Mesodermal cell (in vitro differentiated cells): ENCODE measurements around the gene CDHR5. TPM values are rescaled to one million over a fixed set of nuclear protein-coding genes. Genes with fewer than 3 reads are reported as not detected.

Experiments
- H3K27ac ChIP-seq: 2 replicates; pipeline ENCODE4 v1.7.0; 2013; ENCODE audit warnings: mild to moderate bottlenecking, low read depth, low read length, moderate library complexity; ENCODE audit not compliant: severe bottlenecking
- H3K36me3 ChIP-seq: 2 replicates; pipeline ENCODE4 v1.7.1; 2013; ENCODE audit warnings: mild to moderate bottlenecking, low read length, moderate library complexity; ENCODE audit not compliant: control insufficient read depth, insufficient read depth
- H3K4me1 ChIP-seq: one replicate; pipeline ENCODE4 v1.7.1; 2013; ENCODE audit warnings: mild to moderate bottlenecking, low read length; ENCODE audit not compliant: insufficient read depth, control insufficient read depth, poor library complexity, severe bottlenecking
- H3K4me3 ChIP-seq: 2 replicates; pipeline ENCODE4 v1.7.0; 2013; ENCODE audit warnings: low read length, control low read depth, mild to moderate bottlenecking; ENCODE audit not compliant: insufficient read depth, poor library complexity, severe bottlenecking; ENCODE audit errors: extremely low read depth
- H3K9me3 ChIP-seq: 2 replicates; pipeline ENCODE4 v1.7.1; 2013; ENCODE audit warnings: mild to moderate bottlenecking, low read length, moderate library complexity; ENCODE audit not compliant: control insufficient read depth
- WGBS, 2 experiments: methylation state at CpG; one replicate each; pipeline ENCODE4 v1.1.5; 2013; ENCODE audit warnings: missing lambda C conversion rate in 2 of 2; ENCODE audit not compliant: insufficient coverage in 2 of 2; 5-methylcytosine and 5-hydroxymethylcytosine counted together
- polyA plus RNA-seq, 2 experiments: library from polyadenylated mRNA; stranded (reverse); fragments of 50-300 nt; gene quantifications; one replicate each; pipeline ENCODE4 v1.2.3, GENCODE V29; 2013

CDHR5 gene, protein sequence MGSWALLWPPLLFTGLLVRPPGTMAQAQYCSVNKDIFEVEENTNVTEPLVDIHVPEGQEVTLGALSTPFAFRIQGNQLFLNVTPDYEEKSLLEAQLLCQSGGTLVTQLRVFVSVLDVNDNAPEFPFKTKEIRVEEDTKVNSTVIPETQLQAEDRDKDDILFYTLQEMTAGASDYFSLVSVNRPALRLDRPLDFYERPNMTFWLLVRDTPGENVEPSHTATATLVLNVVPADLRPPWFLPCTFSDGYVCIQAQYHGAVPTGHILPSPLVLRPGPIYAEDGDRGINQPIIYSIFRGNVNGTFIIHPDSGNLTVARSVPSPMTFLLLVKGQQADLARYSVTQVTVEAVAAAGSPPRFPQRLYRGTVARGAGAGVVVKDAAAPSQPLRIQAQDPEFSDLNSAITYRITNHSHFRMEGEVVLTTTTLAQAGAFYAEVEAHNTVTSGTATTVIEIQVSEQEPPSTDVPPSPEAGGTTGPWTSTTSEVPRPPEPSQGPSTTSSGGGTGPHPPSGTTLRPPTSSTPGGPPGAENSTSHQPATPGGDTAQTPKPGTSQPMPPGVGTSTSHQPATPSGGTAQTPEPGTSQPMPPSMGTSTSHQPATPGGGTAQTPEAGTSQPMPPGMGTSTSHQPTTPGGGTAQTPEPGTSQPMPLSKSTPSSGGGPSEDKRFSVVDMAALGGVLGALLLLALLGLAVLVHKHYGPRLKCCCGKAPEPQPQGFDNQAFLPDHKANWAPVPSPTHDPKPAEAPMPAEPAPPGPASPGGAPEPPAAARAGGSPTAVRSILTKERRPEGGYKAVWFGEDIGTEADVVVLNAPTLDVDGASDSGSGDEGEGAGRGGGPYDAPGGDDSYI
- polyA plus RNA-seq (2013, experiment 1 of 2), result not detected
- not detected for polyA plus RNA-seq (2013, experiment 2 of 2)

- Histone ChIP-seq H3K4me3 (no peak within 1 kb of the TSS), H3K36me3 (no peaks in the 10 kb centered on the region), H3K4me1 (peaks cover 10% of the 10 kb centered on the region), H3K27ac (no peak within 1 kb of the TSS), H3K9me3 (no peaks in the 10 kb centered on the region)
- WGBS, 2 experiments, result 85 to 96% methylated on average over 23 to 28 of the region's 33 CpGs
Observed at GRCh38 chr11:624705-625635, at the start of gene CDHR5. Gene CDHR5, minus strand, starts transcription at chr11:624955. Its CDS starts 53 bp downstream, at chr11:624902.

DNA sequence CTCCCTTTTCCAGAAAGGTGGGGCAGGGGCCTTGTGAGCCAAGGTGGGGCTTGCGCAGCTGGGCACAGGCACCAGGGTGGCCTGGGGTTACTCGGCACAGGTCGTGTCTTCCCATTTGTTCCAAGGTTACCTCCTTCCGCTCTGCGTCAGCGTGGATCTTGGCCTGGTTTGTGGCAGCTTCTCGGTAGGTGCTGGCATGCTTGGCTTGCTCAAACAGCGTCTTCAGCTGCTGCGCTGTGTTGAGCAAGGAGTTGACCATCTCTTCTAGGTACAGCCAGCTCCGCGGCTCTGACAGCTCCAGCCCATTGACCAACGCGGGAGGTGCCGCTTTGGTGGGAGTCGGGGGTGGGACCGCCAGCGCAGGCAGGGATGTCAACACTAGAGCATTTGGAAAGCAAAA lies 49.7 kb upstream of the CDHR5 start:
- H3K4me3 ChIP-seq, result no peak overlapping the region
- WGBS, 2 experiments, result 90 to 96% methylated on average over 16 to 17 of the region's 17 CpGs
- no peak overlapping the region for H3K27ac ChIP-seq
- H3K36me3 ChIP-seq, result peaks cover 78% of the 10 kb centered on the region
- no peaks in the 10 kb centered on the region for H3K4me1 ChIP-seq
- no peaks in the 10 kb centered on the region for H3K9me3 ChIP-seq

GRCh38 chr11:673866-674265 lies 49.1 kb upstream of the CDHR5 start:
- no peaks in the 10 kb centered on the region for H3K4me1 ChIP-seq
- H3K36me3 ChIP-seq, result peaks cover 76% of the 10 kb centered on the region
- no peak overlapping the region for H3K4me3 ChIP-seq
- WGBS, 2 experiments, result 85% methylated on average over 6 to 8 of the region's 8 CpGs
- H3K9me3 ChIP-seq, result no peaks in the 10 kb centered on the region
- no peak overlapping the region for H3K27ac ChIP-seq

- no peaks in the 10 kb centered on the region for H3K9me3 ChIP-seq
- 95 to 96% methylated on average over 9 to 10 of the region's 11 CpGs for WGBS, 2 experiments
- H3K4me1 ChIP-seq, result no peaks in the 10 kb centered on the region
- no peak overlapping the region for H3K4me3 ChIP-seq
- no peak overlapping the region for H3K27ac ChIP-seq
- peaks cover 69% of the 10 kb centered on the region for H3K36me3 ChIP-seq
Observed at GRCh38 chr11:665704-666281, 41.0 kb upstream of the CDHR5 start.

- H3K9me3 ChIP-seq, result no peaks in the 10 kb centered on the region
- 96 to 97% methylated on average over 7 to 8 of the region's 15 CpGs for WGBS, 2 experiments
- no peak overlapping the region for H3K27ac ChIP-seq
- H3K4me3 ChIP-seq, result no peak overlapping the region
- peaks cover 72% of the 10 kb centered on the region for H3K36me3 ChIP-seq
- no peaks in the 10 kb centered on the region for H3K4me1 ChIP-seq
Observed at GRCh38 chr11:665062-665703, 40.4 kb upstream of the CDHR5 start.

GRCh38 chr11:662689-663274 lies 38.0 kb upstream of the CDHR5 start:
- no peak overlapping the region for H3K4me3 ChIP-seq
- H3K27ac ChIP-seq, result no peak overlapping the region
- H3K36me3 ChIP-seq, result peaks cover 75% of the 10 kb centered on the region
- 76 to 87% methylated on average over 14 of the region's 15 CpGs for WGBS, 2 experiments
- no peaks in the 10 kb centered on the region for H3K9me3 ChIP-seq
- no peaks in the 10 kb centered on the region for H3K4me1 ChIP-seq

GRCh38 chr11:660681-661444 lies 36.1 kb upstream of the CDHR5 start:
- H3K4me1 ChIP-seq, result no peaks in the 10 kb centered on the region
- peaks cover 80% of the 10 kb centered on the region for H3K36me3 ChIP-seq
- H3K27ac ChIP-seq, result no peak overlapping the region
- WGBS, 2 experiments, result 93 to 94% methylated on average over 16 to 18 of the region's 19 CpGs
- no peaks in the 10 kb centered on the region for H3K9me3 ChIP-seq
- no peak overlapping the region for H3K4me3 ChIP-seq

DNA sequence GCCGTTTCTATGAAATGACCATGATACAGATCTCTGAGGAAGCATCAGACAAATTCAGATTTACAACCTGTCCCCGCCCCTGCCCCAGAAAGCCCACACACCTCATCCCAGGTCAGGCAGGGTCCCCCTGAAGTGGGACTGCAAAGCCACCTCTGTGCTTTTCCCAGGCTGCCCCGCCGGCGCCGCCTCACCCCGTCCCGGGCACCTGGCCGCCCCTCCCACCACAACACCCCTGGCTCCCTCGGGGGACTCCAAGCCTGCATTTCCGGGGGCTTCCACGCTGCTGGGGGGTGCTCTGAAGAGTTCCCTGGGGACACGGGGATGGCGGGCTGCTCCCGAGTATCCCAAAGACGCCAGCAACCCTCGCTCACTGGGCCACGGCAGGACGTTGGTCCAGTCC lies 35.5 kb upstream of the CDHR5 start:
- Histone ChIP-seq H3K27ac (no peak overlapping the region), H3K4me3 (no peak overlapping the region), H3K9me3 (no peaks in the 10 kb centered on the region), H3K4me1 (no peaks in the 10 kb centered on the region), H3K36me3 (peaks cover 77% of the 10 kb centered on the region)
- WGBS, 2 experiments, result 96 to 99% methylated on average over 10 to 17 of the region's 19 CpGs

GRCh38 chr11:659532-660085 lies 34.9 kb upstream of the CDHR5 start:
- Histone ChIP-seq H3K4me3 (no peak overlapping the region), H3K27ac (no peak overlapping the region), H3K36me3 (peaks cover 77% of the 10 kb centered on the region), H3K9me3 (no peaks in the 10 kb centered on the region), H3K4me1 (no peaks in the 10 kb centered on the region)
- WGBS, 2 experiments, result 97 to 98% methylated on average over 15 of the region's 16 CpGs
